Activated T-cell treated with anti-CD3 and anti-CD28 coated beads, Interleukin-2, amount 50 U/mL, for 24 hours (primary cell): ENCODE data around the gene PRPF38B.
"Not testable (repeated sequence)": the region's sequence is repeated elsewhere in the genome, so short reads cannot be mapped to it uniquely, and the experiment has no call there.

ENCODE experiments used
- DNase-seq: peaks from one replicate; pipeline ENCODE4 v3.0.0-alpha.2; 2020
- H3K27ac Mint-ChIP-seq: 2 replicates; pipeline ENCODE4 v1.8.0; 2020; ENCODE audit warnings: mild to moderate bottlenecking, mixed read lengths
- H3K27me3 Mint-ChIP-seq: 2 replicates; pipeline ENCODE4 v1.8.0; 2020; ENCODE audit warnings: mixed read lengths
- H3K36me3 Mint-ChIP-seq: 2 replicates; pipeline ENCODE4 v1.8.0; 2020; ENCODE audit warnings: low read depth, mixed read lengths
- H3K4me1 Mint-ChIP-seq: 2 replicates; pipeline ENCODE4 v1.8.0; 2020; ENCODE audit warnings: low read depth, mixed read lengths
- H3K4me3 Mint-ChIP-seq: 2 replicates; pipeline ENCODE4 v1.8.0; 2020; ENCODE audit warnings: mild to moderate bottlenecking, moderate library complexity, mixed read lengths
- H3K9me3 Mint-ChIP-seq: 2 replicates; pipeline ENCODE4 v1.8.0; 2020; ENCODE audit warnings: mixed read lengths

PRPF38B gene

GRCh38 chr1:108667422-108667821, 24.7 kb upstream of the PRPF38B start:
- DNase-seq, H3K9me3 Mint-ChIP-seq, H3K27me3 Mint-ChIP-seq, H3K4me3 Mint-ChIP-seq, H3K27ac Mint-ChIP-seq, H3K36me3 Mint-ChIP-seq: not testable (repeated sequence)
- H3K4me1 Mint-ChIP-seq: peaks cover 33% of the 10 kb centered on the region

- H3K4me3 Mint-ChIP-seq: no peak overlapping the region
Observed at GRCh38 chr1:108668777-108669176, 23.3 kb upstream of the PRPF38B start.

GRCh38 chr1:108669679-108670078, 22.4 kb upstream of the PRPF38B start:
- no peak overlapping the region for H3K4me3 Mint-ChIP-seq
- H3K4me1 Mint-ChIP-seq: peaks cover 23% of the 10 kb centered on the region
- no peaks in the 10 kb centered on the region for H3K27me3 Mint-ChIP-seq
- no peaks in the 10 kb centered on the region for H3K9me3 Mint-ChIP-seq
- no peak for DNase-seq
- H3K27ac Mint-ChIP-seq: peak overlapping the region; percentile 82
- H3K36me3 Mint-ChIP-seq: no peaks in the 10 kb centered on the region

More at GRCh38 chr1:108668777-108669176, 23.3 kb upstream of the PRPF38B start:
- Mint-ChIP-seq H3K36me3 (no peaks in the 10 kb centered on the region), H3K4me1 (peaks cover 23% of the 10 kb centered on the region), H3K9me3 (no peaks in the 10 kb centered on the region), H3K27me3 (no peaks in the 10 kb centered on the region), H3K27ac (no peak overlapping the region)
- no peak for DNase-seq

- Mint-ChIP-seq H3K27me3 (no peaks in the 10 kb centered on the region), H3K27ac (peak overlapping the region; percentile 82), H3K4me3 (no peak overlapping the region), H3K4me1 (peaks cover 23% of the 10 kb centered on the region), H3K9me3 (no peaks in the 10 kb centered on the region), H3K36me3 (no peaks in the 10 kb centered on the region)
- no peak for DNase-seq
Observed at GRCh38 chr1:108670131-108670773, 21.9 kb upstream of the PRPF38B start.

GRCh38 chr1:108671143-108671542, 21.0 kb upstream of the PRPF38B start:
- Mint-ChIP-seq H3K9me3 (no peaks in the 10 kb centered on the region), H3K27me3 (no peaks in the 10 kb centered on the region), H3K4me1 (peaks cover 23% of the 10 kb centered on the region), H3K27ac (no peak overlapping the region), H3K4me3 (no peak overlapping the region), H3K36me3 (no peaks in the 10 kb centered on the region)
- no peak for DNase-seq

GRCh38 chr1:108678706-108679105, 13.4 kb upstream of the PRPF38B start:
- no peak overlapping the region for H3K27ac Mint-ChIP-seq
- H3K9me3 Mint-ChIP-seq: no peaks in the 10 kb centered on the region
- no peak for DNase-seq
- H3K4me3 Mint-ChIP-seq: no peak overlapping the region
- H3K36me3 Mint-ChIP-seq: no peaks in the 10 kb centered on the region
- H3K27me3 Mint-ChIP-seq: peaks cover 3% of the 10 kb centered on the region
- peaks cover 7% of the 10 kb centered on the region for H3K4me1 Mint-ChIP-seq

- H3K27ac Mint-ChIP-seq: peak overlapping the region; percentile 80
- H3K27me3 Mint-ChIP-seq: peaks cover 3% of the 10 kb centered on the region
- no peak for DNase-seq
- H3K4me3 Mint-ChIP-seq: peak overlapping the region; percentile 56
- peaks cover 7% of the 10 kb centered on the region for H3K4me1 Mint-ChIP-seq
- H3K36me3 Mint-ChIP-seq: no peaks in the 10 kb centered on the region
- H3K9me3 Mint-ChIP-seq: no peaks in the 10 kb centered on the region
Observed at GRCh38 chr1:108679586-108680213, 12.4 kb upstream of the PRPF38B start.

GRCh38 chr1:108681701-108682100, 10.4 kb upstream of the PRPF38B start:
- not testable (repeated sequence) for H3K9me3 Mint-ChIP-seq, H3K27ac Mint-ChIP-seq, H3K36me3 Mint-ChIP-seq

GRCh38 chr1:108685529-108685928, 6.6 kb upstream of the PRPF38B start:
- Mint-ChIP-seq H3K9me3 (no peaks in the 10 kb centered on the region), H3K36me3 (peaks cover 1% of the 10 kb centered on the region), H3K4me3 (no peak overlapping the region), H3K4me1 (peaks cover 6% of the 10 kb centered on the region), H3K27me3 (peaks cover 3% of the 10 kb centered on the region), H3K27ac (no peak overlapping the region)
- DNase-seq: no peak

More at GRCh38 chr1:108681701-108682100, 10.4 kb upstream of the PRPF38B start:
- not testable (repeated sequence) for H3K27me3 Mint-ChIP-seq, H3K4me3 Mint-ChIP-seq, H3K4me1 Mint-ChIP-seq, DNase-seq

- Mint-ChIP-seq H3K27me3 (peaks cover under 1% of the 10 kb centered on the region), H3K4me1 (peaks cover 16% of the 10 kb centered on the region), H3K36me3 (peaks cover 9% of the 10 kb centered on the region), H3K9me3 (no peaks in the 10 kb centered on the region), H3K27ac (no peak overlapping the region), H3K4me3 (no peak overlapping the region)
- no peak for DNase-seq
Observed at GRCh38 chr1:108686614-108687313, 5.3 kb upstream of the PRPF38B start.

GRCh38 chr1:108691128-108691941, 775 bp upstream of the PRPF38B start:
- Mint-ChIP-seq H3K4me3 (peak overlapping the region; percentile 93), H3K4me1 (peaks cover 31% of the 10 kb centered on the region), H3K36me3 (peaks cover 53% of the 10 kb centered on the region), H3K9me3 (no peaks in the 10 kb centered on the region), H3K27me3 (no peaks in the 10 kb centered on the region), H3K27ac (peak overlapping the region; percentile 98)
- no peak for DNase-seq

- no peaks in the 10 kb centered on the region for H3K9me3 Mint-ChIP-seq
- H3K27ac Mint-ChIP-seq: peak overlapping the region; percentile 98
- H3K4me3 Mint-ChIP-seq: peak overlapping the region; percentile 93
- H3K4me1 Mint-ChIP-seq: peaks cover 46% of the 10 kb centered on the region
- no peaks in the 10 kb centered on the region for H3K27me3 Mint-ChIP-seq
- peak; percentile 71 for DNase-seq
- H3K36me3 Mint-ChIP-seq: peaks cover 69% of the 10 kb centered on the region
Observed at GRCh38 chr1:108692724-108693655, 880 bp downstream of the PRPF38B start.

- H3K4me1 Mint-ChIP-seq: peaks cover 62% of the 10 kb centered on the region
- no peaks in the 10 kb centered on the region for H3K9me3 Mint-ChIP-seq
- H3K27me3 Mint-ChIP-seq: no peaks in the 10 kb centered on the region
- H3K36me3 Mint-ChIP-seq: peaks cover 93% of the 10 kb centered on the region
- H3K27ac Mint-ChIP-seq: peak overlapping the region; percentile 73
- H3K4me3 Mint-ChIP-seq: peak overlapping the region; percentile 93
- DNase-seq: no peak
Observed at GRCh38 chr1:108695535-108695934, 3.4 kb downstream of the PRPF38B start.
